Activated naive CD4-positive, alpha-beta T cell treated with anti-CD3 and anti-CD28 coated beads, Interleukin-2, amount 10 ng/mL, durations not matched to agents 7 days and 5 days (primary cell): ENCODE results near the gene GHR.

Experiments used
- CTCF ChIA-PET: fragments of 350-600 bp; sonication (Branson Sonifier 250); formaldehyde crosslinking; loops from one replicate; lab custom pipeline; 2021; ENCODE audit warnings: antibody characterized with exemption; lab: Charles Lee
- DNase-seq: peaks from one replicate; pipeline ENCODE4 v3.0.0-alpha.2; 2020
- H3K27ac Mint-ChIP-seq: one replicate; pipeline ENCODE4 v1.8.0; 2021; ENCODE audit warnings: mild to moderate bottlenecking, moderate library complexity, mixed read lengths
- H3K27me3 Mint-ChIP-seq: one replicate; pipeline ENCODE4 v1.8.0; 2021; ENCODE audit warnings: mild to moderate bottlenecking, mixed read lengths
- H3K36me3 Mint-ChIP-seq: one replicate; pipeline ENCODE4 v1.8.0; 2021; ENCODE audit warnings: mixed read lengths
- H3K4me1 Mint-ChIP-seq: one replicate; pipeline ENCODE4 v1.8.0; 2021; ENCODE audit warnings: mixed read lengths
- H3K4me3 Mint-ChIP-seq: one replicate; pipeline ENCODE4 v1.8.0; 2021; ENCODE audit warnings: mild to moderate bottlenecking, moderate library complexity, mixed read lengths
- H3K9me3 Mint-ChIP-seq: one replicate; pipeline ENCODE4 v1.8.0; 2021; ENCODE audit warnings: mixed read lengths

GHR gene

DNA sequence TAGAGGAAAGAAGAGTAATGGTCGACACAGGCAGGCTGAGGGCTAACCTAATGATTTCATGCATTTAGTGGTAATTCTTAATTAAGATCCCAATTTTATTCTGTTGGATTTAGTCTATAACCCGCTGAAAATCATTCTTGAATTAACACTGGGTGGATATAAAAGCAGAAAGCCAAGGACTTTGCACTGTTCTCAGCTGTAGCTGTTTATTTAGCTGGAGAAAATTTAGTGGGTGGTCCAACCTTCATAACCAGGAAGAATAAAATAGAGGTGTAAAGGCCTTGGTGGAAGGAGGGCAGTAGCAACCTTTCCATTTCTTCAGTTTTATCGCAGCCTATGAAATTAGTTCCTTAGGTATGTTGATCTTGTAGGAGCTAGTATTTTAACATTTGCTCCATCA is 92.3 kb downstream of the GHR start:
- Mint-ChIP-seq H3K9me3 (no peaks in the 10 kb centered on the region), H3K36me3 (no peaks in the 10 kb centered on the region), H3K27ac (no peak overlapping the region), H3K4me1 (no peaks in the 10 kb centered on the region), H3K27me3 (no peaks in the 10 kb centered on the region), H3K4me3 (no peak overlapping the region)
- CTCF ChIA-PET: interaction anchor here (1.8 kb wide), 1 partner anchor 374 kb away, joined by 7 read pairs; no protein-coding TSS in a partner anchor
- no peak for DNase-seq

DNA sequence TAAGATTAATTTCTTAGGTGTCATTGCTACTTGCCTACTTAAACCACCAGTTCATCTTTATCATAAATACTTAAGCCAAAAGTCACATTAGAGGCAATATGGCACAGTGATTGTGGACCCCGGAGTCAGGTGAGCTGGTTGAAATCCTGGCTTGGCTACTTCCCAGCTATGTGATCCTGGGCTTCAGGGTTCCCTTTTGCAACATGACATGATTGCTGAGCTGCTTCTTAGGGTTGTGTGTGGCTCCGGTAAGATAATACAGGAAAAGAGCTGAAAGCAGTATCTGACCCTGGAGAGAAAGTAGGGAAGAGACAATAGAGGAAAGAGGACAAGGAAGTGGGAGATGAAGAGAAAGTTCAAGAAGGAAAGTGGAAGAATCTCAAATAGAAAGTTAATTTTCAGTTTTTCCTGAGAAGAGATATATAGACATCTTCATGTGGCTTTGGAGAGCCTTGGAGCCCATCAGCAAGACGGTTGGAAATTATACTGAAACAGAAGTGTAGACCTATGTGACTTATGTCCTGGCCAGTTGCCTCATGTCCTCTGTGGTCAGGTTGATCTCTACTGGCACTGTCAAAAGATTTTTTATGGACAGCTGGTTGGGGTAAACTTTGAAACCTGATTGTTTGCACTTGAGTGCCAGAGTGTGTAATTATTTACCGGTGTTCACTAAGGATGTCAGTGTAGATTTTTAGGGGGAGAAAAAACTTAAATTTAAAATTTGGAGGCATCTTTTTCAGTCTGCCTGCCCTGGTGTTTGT is 93.2 kb downstream of the GHR start:
- Mint-ChIP-seq H3K27ac (no peak overlapping the region), H3K4me3 (no peak overlapping the region), H3K4me1 (no peaks in the 10 kb centered on the region), H3K9me3 (no peaks in the 10 kb centered on the region), H3K36me3 (no peaks in the 10 kb centered on the region), H3K27me3 (no peaks in the 10 kb centered on the region)
- DNase-seq: no peak
- CTCF ChIA-PET: no interaction called here

DNA sequence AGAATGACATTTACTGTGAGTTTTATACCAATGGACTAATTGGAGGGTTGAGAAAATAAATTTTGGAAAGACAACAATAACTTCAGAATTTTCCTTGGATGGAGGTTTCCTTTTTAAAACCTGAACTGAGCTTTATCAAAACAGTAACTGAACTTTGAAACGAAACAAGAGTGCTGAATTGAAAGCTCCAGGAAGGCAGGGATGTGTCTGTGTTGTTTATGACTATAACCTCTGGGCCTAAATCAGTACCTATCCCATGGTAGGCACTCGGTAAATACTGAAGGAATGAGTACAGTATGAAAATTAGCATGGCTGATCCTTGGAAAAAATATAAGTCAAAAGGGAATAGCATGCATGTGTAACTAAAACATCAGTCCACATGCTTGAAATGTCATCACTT is 93.9 kb downstream of the GHR start:
- H3K27ac Mint-ChIP-seq: no peak overlapping the region
- H3K4me3 Mint-ChIP-seq: no peak overlapping the region
- no peaks in the 10 kb centered on the region for H3K9me3 Mint-ChIP-seq
- H3K27me3 Mint-ChIP-seq: no peaks in the 10 kb centered on the region
- CTCF ChIA-PET: no interaction called here
- DNase-seq: no peak
- no peaks in the 10 kb centered on the region for H3K4me1 Mint-ChIP-seq
- H3K36me3 Mint-ChIP-seq: no peaks in the 10 kb centered on the region

DNA sequence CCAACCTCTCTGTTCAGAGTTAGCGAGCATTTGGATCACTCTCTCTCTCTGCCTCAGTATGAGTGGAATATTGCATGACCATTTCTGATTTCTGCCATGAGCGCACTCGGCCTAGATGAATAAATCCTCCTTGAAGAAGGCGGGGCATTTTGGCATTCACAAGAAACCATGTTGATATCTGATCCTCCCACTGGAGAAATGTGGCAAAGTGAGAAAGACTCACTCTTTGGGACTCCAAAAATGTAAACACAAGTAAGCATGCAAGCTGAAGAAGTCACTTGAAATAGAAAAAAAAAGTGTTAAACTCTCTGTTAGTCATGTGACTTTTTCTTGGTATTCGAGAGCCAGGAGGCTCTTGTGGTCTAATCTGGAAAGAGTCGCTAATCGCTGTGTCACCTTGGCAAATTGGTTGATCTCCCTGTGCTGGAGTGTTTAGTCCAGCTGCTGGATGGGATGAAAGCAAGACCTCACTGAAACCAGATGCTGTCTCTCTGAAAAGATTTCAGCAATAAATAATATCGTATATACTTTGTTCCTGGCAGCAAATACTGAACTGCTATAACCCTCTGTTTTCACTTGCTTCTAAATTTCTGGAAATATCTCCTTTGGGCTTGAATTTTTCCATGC is 95.5 kb downstream of the GHR start:
- Mint-ChIP-seq H3K4me3 (no peak overlapping the region), H3K36me3 (no peaks in the 10 kb centered on the region), H3K27ac (no peak overlapping the region), H3K27me3 (no peaks in the 10 kb centered on the region), H3K4me1 (no peaks in the 10 kb centered on the region), H3K9me3 (no peaks in the 10 kb centered on the region)
- DNase-seq: no peak
- CTCF ChIA-PET: no interaction called here

DNA sequence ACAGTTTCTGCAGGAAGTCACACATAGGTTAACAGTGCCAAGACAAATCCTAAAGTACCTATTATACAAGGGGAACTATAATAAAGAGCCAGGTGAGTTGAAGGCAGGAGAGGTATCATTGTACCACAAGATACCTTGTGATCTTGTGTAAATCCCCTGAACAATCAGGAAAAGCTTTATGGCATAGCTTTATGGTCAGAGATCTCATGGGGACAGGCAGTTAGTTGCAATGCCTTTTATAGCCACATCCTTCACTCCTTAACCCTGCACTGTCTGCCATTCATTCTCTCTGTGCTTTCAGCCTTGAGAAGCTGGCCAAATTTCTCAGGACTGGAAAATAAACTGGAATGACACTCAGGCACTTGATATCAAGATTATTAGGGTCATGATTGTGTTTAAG is 97.0 kb downstream of the GHR start:
- no peaks in the 10 kb centered on the region for H3K27me3 Mint-ChIP-seq
- no peak for DNase-seq
- no peaks in the 10 kb centered on the region for H3K9me3 Mint-ChIP-seq
- no peaks in the 10 kb centered on the region for H3K36me3 Mint-ChIP-seq
- H3K27ac Mint-ChIP-seq: no peak overlapping the region
- CTCF ChIA-PET: no interaction called here
- H3K4me3 Mint-ChIP-seq: no peak overlapping the region
- H3K4me1 Mint-ChIP-seq: no peaks in the 10 kb centered on the region

DNA sequence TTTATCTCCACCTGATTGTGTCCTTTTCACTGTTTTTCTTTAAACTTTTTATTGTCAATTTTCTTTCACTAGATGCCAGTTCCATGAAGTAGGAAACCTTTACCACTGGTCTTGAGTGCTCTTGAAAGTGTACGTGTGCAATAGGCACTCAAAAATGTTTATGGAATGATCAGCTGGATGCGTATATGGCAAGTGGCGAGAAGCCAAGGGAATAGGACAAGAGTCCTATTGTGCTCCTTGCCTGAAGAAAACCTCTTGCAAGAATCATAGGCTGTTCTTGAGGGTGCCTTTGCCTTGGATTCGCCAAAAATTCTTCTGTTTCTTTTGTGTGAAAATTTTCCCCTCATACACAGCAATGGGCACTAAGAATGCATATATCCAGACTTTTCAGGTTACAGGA is 97.7 kb downstream of the GHR start:
- H3K27ac Mint-ChIP-seq: no peak overlapping the region

DNA sequence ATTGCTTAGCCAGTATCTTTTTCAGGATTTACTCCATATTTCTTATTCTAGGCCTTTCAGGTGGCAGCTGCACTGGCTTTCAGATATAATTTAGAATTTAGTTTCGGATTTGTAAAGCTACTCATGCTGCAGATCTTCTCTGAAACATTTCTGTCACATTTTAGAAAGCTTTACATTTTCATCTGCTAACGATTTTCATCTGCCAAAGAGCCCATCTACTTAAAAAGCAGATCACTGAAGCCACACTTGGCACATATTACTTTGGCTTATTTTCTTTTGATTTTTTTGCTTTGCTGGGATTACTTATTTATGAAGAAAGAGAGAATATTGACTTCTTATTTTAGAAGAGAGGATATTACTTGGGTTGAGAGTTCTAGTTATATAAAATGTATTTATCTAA is 98.2 kb downstream of the GHR start:
- Mint-ChIP-seq H3K4me3 (no peak overlapping the region), H3K27me3 (no peaks in the 10 kb centered on the region), H3K9me3 (no peaks in the 10 kb centered on the region), H3K27ac (no peak overlapping the region), H3K4me1 (no peaks in the 10 kb centered on the region), H3K36me3 (no peaks in the 10 kb centered on the region)
- DNase-seq: no peak
- CTCF ChIA-PET: no interaction called here

More for the DNA sequence above, 97.7 kb downstream of the GHR start:
- Mint-ChIP-seq H3K9me3 (no peaks in the 10 kb centered on the region), H3K27me3 (no peaks in the 10 kb centered on the region), H3K36me3 (no peaks in the 10 kb centered on the region), H3K4me1 (no peaks in the 10 kb centered on the region), H3K4me3 (no peak overlapping the region)
- CTCF ChIA-PET: no interaction called here
- DNase-seq: no peak

DNA sequence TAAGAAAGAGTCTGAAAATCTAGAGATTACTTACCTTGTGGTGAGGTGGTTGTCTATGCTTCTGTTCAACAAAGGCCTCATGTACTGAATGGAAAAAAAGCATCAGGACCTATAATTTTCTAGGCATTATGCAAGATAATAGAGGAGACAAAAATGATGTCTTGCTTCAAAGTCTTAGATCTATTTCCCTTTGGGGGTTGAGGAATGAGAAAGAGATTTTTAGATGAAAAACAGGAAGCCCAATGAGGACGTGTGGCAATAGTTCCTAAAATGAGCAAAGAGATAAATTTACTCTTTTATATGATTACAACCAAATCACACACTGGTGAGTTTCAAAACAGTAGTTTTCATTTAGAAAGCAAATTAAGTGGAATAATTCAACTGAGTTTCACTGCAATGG is 99.5 kb downstream of the GHR start:
- CTCF ChIA-PET: no interaction called here
- no peaks in the 10 kb centered on the region for H3K36me3 Mint-ChIP-seq

DNA sequence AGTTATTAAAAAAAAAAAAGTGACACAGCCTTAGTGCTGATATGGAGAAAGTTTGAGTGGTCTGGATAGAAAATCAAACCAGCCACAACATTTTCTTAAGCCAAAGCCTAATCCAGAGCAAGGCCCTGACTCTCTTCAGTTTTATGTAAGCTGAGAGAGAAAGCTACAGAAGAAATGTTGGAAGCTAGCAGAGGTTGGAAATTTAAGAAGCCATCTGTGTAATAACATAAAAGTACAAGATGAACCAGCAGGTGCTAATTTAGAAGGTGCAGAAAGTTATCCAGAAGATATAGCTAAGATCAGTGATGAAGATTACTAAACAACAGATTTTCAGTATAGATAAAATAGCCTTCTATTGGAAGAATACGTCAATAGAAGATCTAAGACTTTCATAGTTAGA is 102.9 kb downstream of the GHR start:
- Mint-ChIP-seq H3K36me3 (no peaks in the 10 kb centered on the region), H3K27ac (no peak overlapping the region), H3K27me3 (no peaks in the 10 kb centered on the region), H3K4me3 (no peak overlapping the region), H3K9me3 (no peaks in the 10 kb centered on the region), H3K4me1 (no peaks in the 10 kb centered on the region)
- CTCF ChIA-PET: interaction anchor here (0.5 kb wide), 1 partner anchor 63 kb away, joined by 3 read pairs; no protein-coding TSS in a partner anchor
- no peak for DNase-seq

More for the DNA sequence above, 99.5 kb downstream of the GHR start:
- Mint-ChIP-seq H3K4me3 (no peak overlapping the region), H3K4me1 (no peaks in the 10 kb centered on the region), H3K27ac (no peak overlapping the region), H3K9me3 (no peaks in the 10 kb centered on the region), H3K27me3 (no peaks in the 10 kb centered on the region)
- no peak for DNase-seq

DNA sequence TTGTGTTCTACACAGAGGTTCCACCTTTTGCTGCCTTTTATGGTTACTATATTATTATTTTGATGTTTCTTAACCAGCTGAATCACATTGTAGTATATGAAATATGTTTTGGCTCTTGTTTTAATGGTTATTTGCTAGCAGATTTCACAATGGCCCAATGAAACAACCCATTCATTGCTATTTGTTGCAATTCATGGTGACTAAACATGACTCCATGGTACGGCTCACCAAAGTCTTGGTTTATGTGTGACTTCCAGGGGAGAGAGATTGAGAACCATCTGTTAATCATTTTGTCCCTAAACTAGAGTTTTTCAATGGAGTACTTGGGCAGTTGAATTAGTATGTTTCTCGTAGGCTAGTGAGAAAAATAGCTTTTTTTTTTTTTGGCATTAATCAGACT is 108.4 kb downstream of the GHR start:
- DNase-seq: no peak
- H3K4me3 Mint-ChIP-seq: no peak overlapping the region
- H3K36me3 Mint-ChIP-seq: no peaks in the 10 kb centered on the region
- no peaks in the 10 kb centered on the region for H3K9me3 Mint-ChIP-seq
- CTCF ChIA-PET: no interaction called here
- H3K27me3 Mint-ChIP-seq: no peaks in the 10 kb centered on the region
- no peaks in the 10 kb centered on the region for H3K4me1 Mint-ChIP-seq
- H3K27ac Mint-ChIP-seq: no peak overlapping the region

DNA sequence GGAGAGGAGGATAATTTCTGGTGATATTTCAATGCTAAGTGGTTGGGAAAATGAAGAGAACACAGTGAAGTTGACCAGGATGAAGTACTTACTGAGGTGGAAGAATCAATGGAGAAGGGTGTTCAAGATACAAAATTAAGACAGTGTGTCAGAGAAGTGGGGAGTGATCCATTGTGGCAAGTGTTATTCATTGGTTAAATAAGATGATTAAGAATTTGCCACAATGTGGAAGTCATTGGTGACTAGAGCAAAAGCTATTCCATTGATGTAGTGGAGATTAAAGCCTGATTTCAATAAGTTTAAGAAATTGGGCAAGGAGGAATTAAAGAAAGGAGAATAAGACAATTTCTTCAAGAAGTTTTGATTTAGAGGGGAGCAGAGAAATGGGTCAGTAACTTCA is 118.9 kb downstream of the GHR start:
- Mint-ChIP-seq H3K4me1 (no peaks in the 10 kb centered on the region), H3K27me3 (no peaks in the 10 kb centered on the region), H3K36me3 (no peaks in the 10 kb centered on the region)

DNA sequence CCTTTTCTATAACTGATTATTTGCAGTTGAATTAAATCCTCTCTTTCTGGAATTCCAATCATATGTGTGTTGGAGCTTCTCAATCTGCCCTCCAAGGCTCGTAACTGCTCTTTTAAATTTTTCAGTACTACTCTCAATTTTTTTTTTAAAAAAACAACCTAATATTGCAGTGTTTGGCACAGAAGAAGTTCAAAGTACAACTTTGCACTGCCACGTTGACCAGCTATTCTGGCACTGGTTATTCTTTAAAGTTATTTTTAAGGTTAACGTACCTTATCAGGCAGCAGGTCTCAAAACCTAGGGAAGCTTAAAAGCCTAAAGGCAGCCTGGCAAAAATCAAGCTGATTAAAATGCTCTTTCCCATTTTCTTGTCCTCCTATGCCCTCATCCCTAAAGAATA is 120.5 kb downstream of the GHR start:
- CTCF ChIA-PET: no interaction called here
- no peak overlapping the region for H3K27ac Mint-ChIP-seq
- no peak overlapping the region for H3K4me3 Mint-ChIP-seq
- DNase-seq: no peak
- peaks cover 4% of the 10 kb centered on the region for H3K9me3 Mint-ChIP-seq
- H3K36me3 Mint-ChIP-seq: no peaks in the 10 kb centered on the region
- H3K4me1 Mint-ChIP-seq: no peaks in the 10 kb centered on the region
- no peaks in the 10 kb centered on the region for H3K27me3 Mint-ChIP-seq

More for the DNA sequence above, 118.9 kb downstream of the GHR start:
- CTCF ChIA-PET: no interaction called here
- no peak for DNase-seq
- H3K4me3 Mint-ChIP-seq: no peak overlapping the region
- no peak overlapping the region for H3K27ac Mint-ChIP-seq
- peaks cover 4% of the 10 kb centered on the region for H3K9me3 Mint-ChIP-seq

DNA sequence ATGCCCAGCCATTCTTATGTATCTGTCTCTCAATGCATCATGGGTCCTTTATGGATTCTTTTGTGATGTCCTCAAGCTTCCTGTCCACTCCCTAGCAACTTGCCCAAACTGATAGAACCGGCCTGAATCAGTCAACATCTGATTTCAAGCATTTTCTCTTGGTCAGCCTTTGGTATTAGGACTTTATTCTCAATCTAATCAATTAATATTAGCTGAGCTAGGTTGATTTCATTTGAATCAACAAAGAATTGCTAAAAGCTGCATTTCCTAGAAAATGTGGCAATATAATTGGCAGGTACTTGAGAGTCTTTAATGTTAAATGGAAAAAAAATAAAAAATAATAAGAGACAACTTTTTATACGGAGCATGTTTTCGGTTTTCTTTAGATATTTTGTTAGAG is 121.8 kb downstream of the GHR start:
- CTCF ChIA-PET: no interaction called here
- no peaks in the 10 kb centered on the region for H3K36me3 Mint-ChIP-seq
- H3K27me3 Mint-ChIP-seq: no peaks in the 10 kb centered on the region
- H3K4me1 Mint-ChIP-seq: no peaks in the 10 kb centered on the region
- DNase-seq: no peak
- peaks cover 3% of the 10 kb centered on the region for H3K9me3 Mint-ChIP-seq
- H3K4me3 Mint-ChIP-seq: no peak overlapping the region
- H3K27ac Mint-ChIP-seq: no peak overlapping the region

DNA sequence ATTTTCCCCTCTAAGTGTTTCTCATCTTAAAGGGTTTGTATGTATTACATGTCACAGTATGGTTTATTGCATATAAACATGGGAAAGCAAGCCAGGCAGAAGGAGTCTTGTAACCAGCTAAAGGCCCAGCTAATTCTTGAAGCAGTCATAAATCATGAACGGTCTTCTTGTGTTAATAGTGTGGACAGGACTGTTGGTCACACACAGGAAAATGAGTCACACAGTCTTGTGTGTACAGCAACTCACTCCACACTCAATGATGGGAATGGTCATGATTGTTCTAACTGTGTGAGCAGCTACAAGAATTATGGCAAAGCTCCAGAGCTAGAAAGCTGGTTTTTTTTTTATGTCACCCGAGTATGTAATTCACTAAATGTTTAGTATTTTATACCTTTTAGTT is 123.9 kb downstream of the GHR start:
- CTCF ChIA-PET: no interaction called here
- H3K9me3 Mint-ChIP-seq: no peaks in the 10 kb centered on the region
- no peak for DNase-seq
- H3K27me3 Mint-ChIP-seq: no peaks in the 10 kb centered on the region
- H3K36me3 Mint-ChIP-seq: no peaks in the 10 kb centered on the region
- no peak overlapping the region for H3K27ac Mint-ChIP-seq
- no peak overlapping the region for H3K4me3 Mint-ChIP-seq
- no peaks in the 10 kb centered on the region for H3K4me1 Mint-ChIP-seq

DNA sequence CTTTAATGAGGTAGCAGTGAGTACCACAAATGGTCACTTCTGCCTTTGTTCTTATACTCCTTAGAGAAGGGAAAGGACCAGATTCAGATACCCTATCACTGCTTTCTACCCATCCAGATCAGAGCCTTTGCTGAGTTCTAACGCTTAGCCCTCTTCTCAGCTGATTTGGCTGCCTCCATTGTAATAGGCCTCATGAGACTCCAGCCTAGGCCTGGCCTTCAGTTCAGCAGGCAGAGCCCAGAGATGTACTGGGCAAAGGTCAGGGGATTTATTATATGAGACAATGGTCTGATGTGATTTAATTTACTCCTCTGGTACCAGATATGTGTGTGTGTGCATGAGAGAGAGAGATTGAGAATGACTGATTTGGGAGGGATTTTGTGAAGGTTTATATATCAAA is 124.7 kb downstream of the GHR start:
- Mint-ChIP-seq H3K36me3 (no peaks in the 10 kb centered on the region), H3K9me3 (no peaks in the 10 kb centered on the region), H3K27ac (no peak overlapping the region), H3K4me3 (no peak overlapping the region), H3K27me3 (no peaks in the 10 kb centered on the region), H3K4me1 (no peaks in the 10 kb centered on the region)
- CTCF ChIA-PET: no interaction called here
- no peak for DNase-seq
